Measurements from ENCODE around the gene CCSER2.
A peak's percentile ranks its signal among the peaks of the same experiment; 100 is the strongest.
"Not testable (repeated sequence)": the region's sequence is repeated elsewhere in the genome, so short reads cannot be mapped to it uniquely, and the experiment has no call there.

The CCSER2 gene

DNA sequence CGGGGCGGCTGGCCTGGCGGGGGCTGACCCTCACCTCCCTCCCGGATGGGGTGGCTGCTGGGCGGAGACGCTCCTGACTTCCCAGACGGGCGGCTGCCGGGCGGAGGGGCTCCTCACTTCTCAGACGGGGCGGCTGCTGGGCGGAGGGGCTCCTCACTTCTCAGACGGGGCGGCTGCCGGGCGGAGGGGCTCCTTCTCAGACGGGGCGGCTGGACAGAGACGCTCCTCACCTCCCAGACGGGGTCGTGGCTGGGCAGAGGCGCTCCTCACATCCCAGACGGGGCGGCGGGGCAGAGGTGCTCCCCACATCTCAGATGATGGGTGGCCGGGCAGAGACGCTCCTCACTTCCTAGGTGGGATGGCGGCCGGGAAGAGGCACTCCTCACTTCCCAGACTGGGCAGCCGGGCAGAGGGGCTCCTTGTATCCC lies 19.2 kb downstream of the CCSER2 start:
- H3K9me3 Mint-ChIP-seq; H3K27ac Mint-ChIP-seq; DNase-seq; H3K4me3 Mint-ChIP-seq; ATAC-seq (replicated peaks); H3K27me3 Mint-ChIP-seq: not testable (repeated sequence)
- H3K36me3 Mint-ChIP-seq, result peaks cover 18 to 33% of the 10 kb centered on the region in 2 donors
- H3K4me1 Mint-ChIP-seq, result peaks cover 22 to 51% of the 10 kb centered on the region in 2 donors

DNA sequence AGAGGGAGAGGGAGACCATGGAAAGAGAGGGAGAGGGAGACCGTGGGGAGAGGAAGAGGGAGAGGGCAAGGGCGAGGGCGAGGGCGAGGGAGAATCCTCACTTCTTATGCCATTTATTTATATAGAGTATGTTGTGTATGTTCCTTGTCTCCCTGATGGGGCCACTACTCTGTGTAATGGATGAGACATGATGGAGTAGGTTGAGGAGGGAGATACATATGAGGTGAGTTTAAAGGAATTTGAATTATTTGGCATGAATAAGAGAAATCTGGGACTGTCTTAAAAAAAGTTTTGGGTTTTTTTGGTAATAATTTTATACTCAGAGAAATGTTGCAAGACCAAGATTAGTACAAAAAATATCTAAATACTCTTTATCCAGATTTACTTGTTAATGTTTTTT lies 20.1 kb downstream of the CCSER2 start:
- no peaks in the 10 kb centered on the region for H3K27me3 Mint-ChIP-seq
- H3K4me3 Mint-ChIP-seq, result no peak overlapping the region
- H3K9me3 Mint-ChIP-seq, result no peaks in the 10 kb centered on the region
- no peak for ATAC-seq (replicated peaks)
- H3K4me1 Mint-ChIP-seq, result peaks cover 18 to 51% of the 10 kb centered on the region in 2 donors
- no peak overlapping the region for H3K27ac Mint-ChIP-seq
- H3K36me3 Mint-ChIP-seq, result peaks cover 15 to 26% of the 10 kb centered on the region in 2 donors
- no peak for DNase-seq

DNA sequence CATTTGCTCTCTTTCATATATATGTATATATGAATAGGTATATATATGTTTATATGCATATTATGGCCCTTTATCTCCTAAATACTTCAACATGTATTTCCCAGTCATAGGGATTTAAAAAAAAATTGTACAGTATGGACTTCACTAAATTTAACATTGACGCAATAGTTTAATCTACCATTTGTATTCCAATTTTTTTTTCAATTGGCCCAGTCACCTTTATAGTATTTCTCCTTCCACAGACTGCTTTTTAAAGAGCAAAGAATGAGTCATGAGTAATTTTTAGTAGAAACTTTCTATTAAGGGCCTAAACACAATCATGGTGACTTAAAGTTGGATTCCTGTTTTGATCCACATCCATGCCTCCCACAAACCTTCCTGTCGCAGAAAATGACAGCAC lies 20.5 kb downstream of the CCSER2 start:
- H3K27ac Mint-ChIP-seq, result no peak overlapping the region
- no peaks in the 10 kb centered on the region for H3K9me3 Mint-ChIP-seq
- ATAC-seq (replicated peaks) (no peak), DNase-seq (no peak)
- peaks cover 15 to 26% of the 10 kb centered on the region in 2 donors for H3K36me3 Mint-ChIP-seq
- peaks cover 18 to 51% of the 10 kb centered on the region in 2 donors for H3K4me1 Mint-ChIP-seq
- no peak overlapping the region for H3K4me3 Mint-ChIP-seq
- no peaks in the 10 kb centered on the region for H3K27me3 Mint-ChIP-seq

DNA sequence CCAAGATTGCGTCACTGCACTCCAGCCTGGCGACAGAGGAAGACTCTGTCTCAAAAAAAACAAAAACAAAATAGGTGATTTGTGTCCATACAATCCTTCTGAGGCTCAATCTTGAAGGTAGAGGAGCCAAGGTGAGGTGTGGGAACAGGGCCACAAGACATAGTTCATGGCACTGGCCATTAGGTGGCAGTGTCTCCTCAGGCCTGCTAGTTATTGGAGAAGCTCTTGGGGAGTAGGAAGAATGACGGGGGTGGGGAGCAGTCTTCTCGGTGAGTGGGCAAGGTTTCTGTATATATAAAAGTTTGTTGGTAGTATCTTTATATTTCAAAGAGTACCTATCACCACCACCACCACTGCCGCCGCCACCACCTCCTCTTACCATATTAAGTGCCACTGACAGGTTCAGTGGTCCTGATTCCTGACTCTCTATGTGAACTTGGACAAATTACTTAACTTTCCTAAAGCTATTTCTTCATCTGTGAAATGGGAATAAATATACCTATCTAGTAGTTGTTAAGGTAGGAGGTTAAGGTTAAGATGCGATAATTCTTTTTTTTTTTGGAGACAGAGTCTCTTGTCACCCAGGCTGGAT lies 24.0 kb downstream of the CCSER2 start:
- DNase-seq, result peak; percentile 32
- Mint-ChIP-seq H3K4me1 (peaks cover 19 to 63% of the 10 kb centered on the region in 2 donors), H3K9me3 (no peaks in the 10 kb centered on the region), H3K27ac (no peak overlapping the region), H3K36me3 (peaks cover 13 to 23% of the 10 kb centered on the region in 2 donors), H3K4me3 (no peak overlapping the region), H3K27me3 (no peaks in the 10 kb centered on the region)
- peak; percentile 81 to 87 for ATAC-seq (replicated peaks)

DNA sequence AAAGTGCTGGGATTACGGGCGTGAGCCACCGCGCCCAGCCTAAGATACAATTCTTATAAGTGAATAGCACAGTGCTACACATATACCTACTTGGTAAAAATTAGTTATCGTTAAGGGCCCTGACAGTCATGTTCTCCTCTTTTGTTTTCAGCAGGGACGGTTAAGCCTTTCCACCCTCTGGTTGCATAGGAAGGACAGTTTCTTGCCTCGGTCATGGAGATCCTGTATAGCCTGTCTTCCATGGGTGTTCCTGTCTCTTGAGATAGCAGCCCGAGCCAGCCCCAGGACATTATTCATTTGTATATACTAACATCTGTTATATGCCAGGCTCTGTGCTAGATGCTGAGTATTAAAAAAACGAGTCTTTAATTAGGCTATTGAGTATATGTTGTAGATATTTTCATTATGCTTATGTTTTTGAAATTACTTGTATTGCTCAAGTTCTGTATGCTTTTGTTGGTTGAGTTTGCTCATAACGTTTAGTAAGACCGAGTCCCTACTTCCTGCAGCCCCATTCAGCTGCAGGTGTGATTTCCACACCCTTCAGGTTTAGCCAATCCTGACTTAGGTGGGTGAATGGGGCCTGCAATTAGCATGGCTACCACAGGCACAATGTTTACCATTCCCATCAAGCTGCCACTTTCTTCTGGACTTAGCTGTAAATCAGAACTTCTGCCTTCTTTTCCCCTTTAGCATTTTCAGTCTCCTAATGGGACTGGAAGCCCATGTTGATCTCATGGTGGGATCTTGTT lies 24.8 kb downstream of the CCSER2 start:
- no peak overlapping the region for H3K4me3 Mint-ChIP-seq
- H3K9me3 Mint-ChIP-seq, result no peaks in the 10 kb centered on the region
- no peak overlapping the region for H3K27ac Mint-ChIP-seq
- peaks cover 23 to 68% of the 10 kb centered on the region in 2 donors for H3K4me1 Mint-ChIP-seq
- no peak for ATAC-seq (replicated peaks)
- H3K36me3 Mint-ChIP-seq, result peaks cover 7 to 16% of the 10 kb centered on the region in 2 donors
- DNase-seq, result no peak
- no peaks in the 10 kb centered on the region for H3K27me3 Mint-ChIP-seq

DNA sequence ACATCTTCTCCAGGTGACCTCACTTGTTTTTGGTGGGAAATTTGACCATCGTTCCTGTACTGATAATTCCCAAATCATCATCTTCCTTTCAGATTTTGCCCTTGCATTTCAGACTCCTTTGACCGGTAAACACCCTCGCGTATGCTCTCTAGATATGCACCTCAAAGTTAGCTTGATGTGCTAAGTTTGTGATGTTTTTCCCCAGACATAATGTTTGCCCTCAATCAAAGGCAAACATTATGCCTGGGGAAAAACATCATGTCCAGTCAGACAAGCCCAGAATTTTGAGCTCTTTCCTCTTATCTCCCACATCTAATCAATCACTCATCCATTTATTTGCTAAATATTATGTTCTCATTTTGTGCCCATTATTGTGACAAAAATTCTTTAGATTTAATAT lies 26.2 kb downstream of the CCSER2 start:
- H3K36me3 Mint-ChIP-seq, result peaks cover 4 to 10% of the 10 kb centered on the region in 2 donors
- ATAC-seq (replicated peaks) (no peak), DNase-seq (no peak)
- H3K4me3 Mint-ChIP-seq, result no peak overlapping the region
- no peaks in the 10 kb centered on the region for H3K27me3 Mint-ChIP-seq
- peaks cover 28 to 70% of the 10 kb centered on the region in 2 donors for H3K4me1 Mint-ChIP-seq
- no peak overlapping the region for H3K27ac Mint-ChIP-seq
- no peaks in the 10 kb centered on the region for H3K9me3 Mint-ChIP-seq

DNA sequence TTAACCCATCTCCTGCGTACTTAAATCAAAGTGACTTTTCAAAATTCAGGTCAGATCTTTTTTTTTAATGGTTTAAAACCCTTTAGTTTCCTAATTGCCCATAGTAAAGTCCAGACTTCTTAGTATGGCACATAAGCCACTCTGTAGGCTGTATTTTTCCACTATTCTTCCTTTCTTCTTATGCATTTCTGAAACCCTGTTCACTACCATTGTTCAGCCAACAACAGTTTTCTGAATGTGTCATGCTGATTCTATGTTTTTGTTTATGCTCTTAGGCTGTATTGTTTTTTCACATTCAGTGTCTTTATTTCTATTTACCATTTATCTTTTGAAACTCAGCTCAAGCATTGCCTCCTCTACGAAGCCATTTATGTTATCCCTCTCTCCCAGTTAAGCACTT lies 26.7 kb downstream of the CCSER2 start:
- H3K27me3 Mint-ChIP-seq, result no peaks in the 10 kb centered on the region
- H3K4me3 Mint-ChIP-seq, result no peak overlapping the region
- H3K9me3 Mint-ChIP-seq, result no peaks in the 10 kb centered on the region
- no peak for DNase-seq
- H3K4me1 Mint-ChIP-seq, result peaks cover 27 to 71% of the 10 kb centered on the region in 2 donors
- no peak for ATAC-seq (replicated peaks)
- H3K27ac Mint-ChIP-seq, result no peak overlapping the region
- H3K36me3 Mint-ChIP-seq, result peaks cover 3 to 10% of the 10 kb centered on the region in 2 donors

DNA sequence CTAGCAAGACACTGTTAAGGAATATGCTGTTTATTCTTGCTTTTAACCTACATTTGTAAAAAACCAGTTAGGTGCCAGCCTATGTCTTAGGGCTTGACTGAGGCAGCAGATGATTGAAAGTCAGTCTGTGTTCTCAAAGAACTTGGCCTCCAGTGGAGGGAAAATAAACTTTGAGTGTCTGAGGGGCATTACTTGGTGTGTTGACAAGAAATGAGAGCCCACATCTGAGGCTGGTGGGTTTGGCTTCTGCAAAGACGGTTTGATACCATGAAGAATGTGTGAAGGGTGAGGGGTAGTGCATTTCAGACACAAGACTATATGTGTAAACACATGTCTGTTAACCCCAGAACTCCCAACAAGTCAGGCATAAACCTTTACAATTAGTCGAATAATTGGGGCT lies 28.5 kb downstream of the CCSER2 start:
- H3K27ac Mint-ChIP-seq, result no peak overlapping the region
- DNase-seq, result no peak
- ATAC-seq (replicated peaks), result no peak
- no peaks in the 10 kb centered on the region for H3K27me3 Mint-ChIP-seq
- peaks cover 36 to 81% of the 10 kb centered on the region in 2 donors for H3K4me1 Mint-ChIP-seq
- no peaks in the 10 kb centered on the region for H3K9me3 Mint-ChIP-seq
- no peak overlapping the region for H3K4me3 Mint-ChIP-seq
- H3K36me3 Mint-ChIP-seq, result peaks cover 2 to 11% of the 10 kb centered on the region in 2 donors

DNA sequence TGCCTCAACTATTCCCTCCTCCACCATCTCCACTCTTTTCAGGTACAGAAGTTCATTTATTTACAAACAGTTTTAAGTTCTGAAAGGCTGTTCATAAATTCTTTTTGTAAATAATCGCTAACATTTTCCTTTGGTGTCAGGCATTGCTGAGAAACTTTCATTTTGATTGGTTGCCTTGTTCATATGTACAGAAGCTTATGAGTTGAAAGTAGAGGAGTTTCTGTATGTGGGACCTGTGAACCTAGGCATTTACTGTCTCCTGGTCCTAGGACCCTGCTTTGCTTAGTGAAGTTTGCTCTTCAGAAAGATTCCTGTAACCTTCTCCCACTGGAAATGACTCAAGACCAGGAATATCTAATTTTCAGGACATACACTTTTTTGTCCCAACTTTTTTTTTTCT lies 30.4 kb downstream of the CCSER2 start:
- H3K4me1 Mint-ChIP-seq, result peaks cover 39 to 79% of the 10 kb centered on the region in 2 donors
- DNase-seq (no peak), ATAC-seq (replicated peaks) (no peak)
- no peak overlapping the region for H3K4me3 Mint-ChIP-seq
- H3K9me3 Mint-ChIP-seq, result no peaks in the 10 kb centered on the region
- peaks cover 5 to 17% of the 10 kb centered on the region in 2 donors for H3K36me3 Mint-ChIP-seq
- H3K27me3 Mint-ChIP-seq, result no peaks in the 10 kb centered on the region
- no peak overlapping the region for H3K27ac Mint-ChIP-seq

DNA sequence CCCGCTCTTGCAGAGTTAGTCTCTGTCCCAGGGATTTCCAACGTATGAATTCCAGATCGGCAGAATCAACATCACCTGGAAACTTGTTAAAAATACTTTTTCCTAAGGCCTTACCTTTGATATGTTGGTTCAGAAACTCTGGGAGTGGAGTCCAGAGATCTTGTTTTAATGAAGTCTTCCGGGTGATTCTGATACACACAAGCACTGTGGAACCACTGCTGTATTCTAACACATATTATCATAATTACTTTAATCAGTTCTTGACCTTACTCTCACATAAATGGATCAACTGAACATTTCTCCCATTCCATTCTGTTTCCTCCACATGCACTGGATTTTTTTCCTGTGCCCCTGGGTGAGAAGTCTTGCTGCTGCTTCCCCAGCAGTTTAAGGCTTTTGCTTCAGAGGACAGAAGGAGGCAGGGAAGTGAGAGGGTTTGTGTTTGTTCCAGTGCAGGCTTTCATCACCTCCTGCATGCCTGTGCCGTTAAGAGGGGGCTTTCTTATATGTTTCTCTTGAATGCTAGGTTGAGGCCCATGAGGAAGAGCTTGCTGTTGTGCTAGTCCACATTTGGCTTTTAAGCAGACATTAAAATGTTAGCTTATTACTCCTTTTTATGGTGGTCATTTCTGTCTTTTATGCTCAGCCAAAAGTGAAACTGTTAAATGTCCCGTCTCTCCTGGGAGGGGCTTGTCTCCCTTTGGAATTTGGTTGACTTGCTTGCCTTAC lies 32.4 kb downstream of the CCSER2 start:
- DNase-seq, result no peak
- ATAC-seq (replicated peaks), result peak; percentile 63
- Mint-ChIP-seq H3K9me3 (no peaks in the 10 kb centered on the region), H3K4me1 (peaks cover 33 to 60% of the 10 kb centered on the region in 2 donors), H3K27me3 (no peaks in the 10 kb centered on the region), H3K27ac (peak overlapping the region; percentile 71), H3K36me3 (peaks cover 3 to 8% of the 10 kb centered on the region in 2 donors), H3K4me3 (peak overlapping the region in 1 of 2 donors; percentile 22)

DNA sequence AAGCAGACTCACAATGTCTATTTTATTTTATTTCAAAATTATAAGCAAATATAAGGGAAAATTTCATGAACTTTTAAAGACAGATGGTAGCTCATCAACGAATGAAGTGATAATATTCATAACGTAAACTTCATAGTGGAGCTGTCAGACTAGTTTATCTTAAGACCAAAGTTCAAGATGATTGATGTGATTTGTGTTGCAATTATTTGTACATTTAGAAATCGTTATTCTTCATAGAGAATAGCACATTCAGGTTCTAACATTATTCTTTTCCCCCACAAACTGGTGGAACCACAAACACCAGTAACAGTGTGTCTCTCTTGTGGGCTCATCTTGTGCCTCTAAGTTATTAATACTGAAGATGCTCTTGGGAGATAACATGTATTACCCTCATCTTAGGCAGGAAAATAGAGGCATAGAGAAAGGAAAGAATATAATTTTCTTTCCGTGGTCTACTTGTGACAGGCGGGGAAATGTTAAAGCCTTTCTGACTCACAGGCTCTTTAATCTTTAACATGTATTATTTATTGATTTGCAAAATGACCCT lies 37.0 kb downstream of the CCSER2 start:
- no peak for DNase-seq
- Mint-ChIP-seq H3K36me3 (peaks cover 5 to 21% of the 10 kb centered on the region in 2 donors), H3K4me3 (no peak overlapping the region), H3K9me3 (peaks cover 0 to 3% of the 10 kb centered on the region in 2 donors), H3K27me3 (no peaks in the 10 kb centered on the region), H3K4me1 (peaks cover 27 to 45% of the 10 kb centered on the region in 2 donors), H3K27ac (no peak overlapping the region)
- ATAC-seq (replicated peaks), result no peak

DNA sequence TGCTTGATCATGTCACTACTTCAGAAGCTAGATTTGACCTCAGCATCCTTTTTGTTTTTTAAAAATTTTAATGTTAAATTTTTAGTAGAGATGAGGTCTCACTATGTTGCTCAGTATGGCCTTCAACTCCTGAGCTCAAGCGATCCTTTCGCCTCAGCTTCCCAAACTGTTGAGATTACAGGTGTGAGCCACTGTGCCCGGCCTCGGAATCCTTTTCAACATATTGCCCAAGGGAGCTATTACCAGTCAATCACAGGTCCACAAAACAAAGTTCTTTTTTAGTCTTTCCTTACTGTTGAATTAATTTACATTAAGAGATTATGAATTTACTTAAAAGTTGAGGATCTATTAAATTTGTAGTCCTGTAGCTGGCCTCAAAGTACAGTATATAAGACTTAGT lies 37.7 kb downstream of the CCSER2 start:
- DNase-seq (no peak), ATAC-seq (replicated peaks) (no peak)
- Mint-ChIP-seq H3K27me3 (no peaks in the 10 kb centered on the region), H3K9me3 (peaks cover 0 to 3% of the 10 kb centered on the region in 2 donors), H3K4me3 (no peak overlapping the region), H3K27ac (no peak overlapping the region), H3K36me3 (peaks cover 6 to 22% of the 10 kb centered on the region in 2 donors), H3K4me1 (peaks cover 21 to 39% of the 10 kb centered on the region in 2 donors)

DNA sequence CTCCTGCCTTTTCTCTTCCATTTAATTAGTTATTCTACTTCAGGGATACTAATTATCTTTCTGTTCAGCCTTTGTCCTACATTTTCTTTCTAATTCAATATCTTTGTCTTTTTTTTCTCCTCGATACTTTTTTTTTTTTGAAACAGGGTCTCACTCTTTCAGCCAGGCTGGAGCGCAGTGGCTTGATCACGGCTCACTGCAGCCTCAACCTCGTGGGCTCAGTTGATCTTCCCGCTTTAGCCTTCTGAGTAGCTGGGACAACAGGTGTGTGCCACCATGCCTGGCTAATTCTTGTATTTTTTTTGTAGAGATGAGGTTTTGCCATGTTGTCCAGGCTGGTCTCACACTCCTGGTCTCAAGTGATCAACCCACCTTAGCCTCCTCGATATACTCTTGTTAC lies 38.9 kb downstream of the CCSER2 start:
- Mint-ChIP-seq H3K9me3 (peaks cover 0 to 3% of the 10 kb centered on the region in 2 donors), H3K4me3 (no peak overlapping the region), H3K36me3 (peaks cover 11 to 28% of the 10 kb centered on the region in 2 donors), H3K4me1 (peaks cover 20 to 38% of the 10 kb centered on the region in 2 donors), H3K27me3 (no peaks in the 10 kb centered on the region), H3K27ac (no peak overlapping the region)
- ATAC-seq (replicated peaks) (no peak), DNase-seq (no peak)

DNA sequence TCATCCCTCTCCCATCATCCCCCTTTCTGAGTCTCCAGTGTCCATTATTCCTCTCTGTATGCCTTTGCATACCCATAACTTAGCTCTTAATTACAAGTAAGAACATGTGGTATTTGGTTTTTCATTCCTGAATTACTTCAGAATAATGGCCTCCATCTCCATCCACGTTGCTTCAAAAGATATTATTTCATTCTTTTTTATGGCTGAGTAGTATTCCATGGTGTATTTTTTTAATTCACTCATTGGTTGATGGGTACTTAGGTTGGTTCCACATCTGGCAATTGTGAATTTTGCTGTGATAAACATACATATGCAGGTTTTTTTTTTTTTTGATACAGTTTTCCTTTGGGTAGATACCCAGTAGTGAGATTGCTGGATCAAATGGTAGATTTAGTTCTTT lies 40.4 kb downstream of the CCSER2 start:
- no peak for ATAC-seq (replicated peaks)
- H3K27ac Mint-ChIP-seq, result no peak overlapping the region

More for the DNA sequence above, 40.4 kb downstream of the CCSER2 start:
- Mint-ChIP-seq H3K27me3 (no peaks in the 10 kb centered on the region), H3K9me3 (peaks cover 0 to 3% of the 10 kb centered on the region in 2 donors), H3K36me3 (peaks cover 13 to 29% of the 10 kb centered on the region in 2 donors), H3K4me1 (peaks cover 16 to 30% of the 10 kb centered on the region in 2 donors), H3K4me3 (no peak overlapping the region)
- no peak for DNase-seq

Measured in stimulated activated naive B cell treated with anti-CD40 and anti-IgM and Interleukin-4, amounts not matched to agents 10 μg/mL and 1 μg/mL and 100 μg/mL, for 72 hours (primary cell).